Panc1 (cell line): Measurements from ENCODE around the gene SLC25A13.

Experiments used
- POLR2AphosphoS5 ChIP-seq: IDR thresholded peaks from 2 replicates; pipeline ENCODE4 v1.6.1; 2012; ENCODE audit warnings: mild to moderate bottlenecking, low read depth, low read length, moderate library complexity
- TF ChIP-seq, protein P1 (sequence below): fragments of 450-650 bp; IDR thresholded peaks from 2 replicates; pipeline ENCODE4 v1.5.1; 2017; ENCODE audit warnings: mild to moderate bottlenecking
- TF ChIP-seq, protein P2 (sequence below), 2 experiments: IDR thresholded peaks; 2 replicates each; pipeline ENCODE4 v1.6.1; 2011 to 2012; ENCODE audit warnings: low read depth in 2 of 2, control low read depth in 1 of 2, low read length in 1 of 2, mild to moderate bottlenecking in 1 of 2, moderate library complexity in 1 of 2; ENCODE audit not compliant: insufficient read depth in 1 of 2

DNA sequence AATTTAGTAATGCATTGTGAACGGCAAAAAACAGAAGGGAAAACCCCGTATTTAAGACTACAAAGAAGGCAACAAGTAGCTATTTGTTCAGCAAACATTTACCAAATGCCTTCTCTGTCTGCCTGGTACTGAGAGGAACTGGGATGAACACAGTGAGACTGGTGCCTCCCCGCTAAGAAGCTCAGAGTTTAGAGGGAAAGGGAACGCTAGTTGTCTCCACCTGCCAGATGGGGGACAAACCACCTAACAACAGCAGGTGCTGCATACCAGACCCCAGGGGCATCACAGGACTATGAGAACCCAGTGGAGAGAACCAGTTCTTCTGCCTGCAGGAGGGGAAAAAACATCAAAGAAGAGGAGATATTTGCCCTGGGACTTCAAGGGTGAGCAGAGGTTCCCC, 147.1 kb downstream of the SLC25A13 start:
- TF ChIP-seq, protein P1, sequence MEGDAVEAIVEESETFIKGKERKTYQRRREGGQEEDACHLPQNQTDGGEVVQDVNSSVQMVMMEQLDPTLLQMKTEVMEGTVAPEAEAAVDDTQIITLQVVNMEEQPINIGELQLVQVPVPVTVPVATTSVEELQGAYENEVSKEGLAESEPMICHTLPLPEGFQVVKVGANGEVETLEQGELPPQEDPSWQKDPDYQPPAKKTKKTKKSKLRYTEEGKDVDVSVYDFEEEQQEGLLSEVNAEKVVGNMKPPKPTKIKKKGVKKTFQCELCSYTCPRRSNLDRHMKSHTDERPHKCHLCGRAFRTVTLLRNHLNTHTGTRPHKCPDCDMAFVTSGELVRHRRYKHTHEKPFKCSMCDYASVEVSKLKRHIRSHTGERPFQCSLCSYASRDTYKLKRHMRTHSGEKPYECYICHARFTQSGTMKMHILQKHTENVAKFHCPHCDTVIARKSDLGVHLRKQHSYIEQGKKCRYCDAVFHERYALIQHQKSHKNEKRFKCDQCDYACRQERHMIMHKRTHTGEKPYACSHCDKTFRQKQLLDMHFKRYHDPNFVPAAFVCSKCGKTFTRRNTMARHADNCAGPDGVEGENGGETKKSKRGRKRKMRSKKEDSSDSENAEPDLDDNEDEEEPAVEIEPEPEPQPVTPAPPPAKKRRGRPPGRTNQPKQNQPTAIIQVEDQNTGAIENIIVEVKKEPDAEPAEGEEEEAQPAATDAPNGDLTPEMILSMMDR, result no peak
- TF ChIP-seq, protein P2, sequence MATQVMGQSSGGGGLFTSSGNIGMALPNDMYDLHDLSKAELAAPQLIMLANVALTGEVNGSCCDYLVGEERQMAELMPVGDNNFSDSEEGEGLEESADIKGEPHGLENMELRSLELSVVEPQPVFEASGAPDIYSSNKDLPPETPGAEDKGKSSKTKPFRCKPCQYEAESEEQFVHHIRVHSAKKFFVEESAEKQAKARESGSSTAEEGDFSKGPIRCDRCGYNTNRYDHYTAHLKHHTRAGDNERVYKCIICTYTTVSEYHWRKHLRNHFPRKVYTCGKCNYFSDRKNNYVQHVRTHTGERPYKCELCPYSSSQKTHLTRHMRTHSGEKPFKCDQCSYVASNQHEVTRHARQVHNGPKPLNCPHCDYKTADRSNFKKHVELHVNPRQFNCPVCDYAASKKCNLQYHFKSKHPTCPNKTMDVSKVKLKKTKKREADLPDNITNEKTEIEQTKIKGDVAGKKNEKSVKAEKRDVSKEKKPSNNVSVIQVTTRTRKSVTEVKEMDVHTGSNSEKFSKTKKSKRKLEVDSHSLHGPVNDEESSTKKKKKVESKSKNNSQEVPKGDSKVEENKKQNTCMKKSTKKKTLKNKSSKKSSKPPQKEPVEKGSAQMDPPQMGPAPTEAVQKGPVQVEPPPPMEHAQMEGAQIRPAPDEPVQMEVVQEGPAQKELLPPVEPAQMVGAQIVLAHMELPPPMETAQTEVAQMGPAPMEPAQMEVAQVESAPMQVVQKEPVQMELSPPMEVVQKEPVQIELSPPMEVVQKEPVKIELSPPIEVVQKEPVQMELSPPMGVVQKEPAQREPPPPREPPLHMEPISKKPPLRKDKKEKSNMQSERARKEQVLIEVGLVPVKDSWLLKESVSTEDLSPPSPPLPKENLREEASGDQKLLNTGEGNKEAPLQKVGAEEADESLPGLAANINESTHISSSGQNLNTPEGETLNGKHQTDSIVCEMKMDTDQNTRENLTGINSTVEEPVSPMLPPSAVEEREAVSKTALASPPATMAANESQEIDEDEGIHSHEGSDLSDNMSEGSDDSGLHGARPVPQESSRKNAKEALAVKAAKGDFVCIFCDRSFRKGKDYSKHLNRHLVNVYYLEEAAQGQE (IDR thresholded peaks at IDR 0.05; ENCODE audit: insufficient read depth in 1 of 2, low read depth in 2 of 2, low read length in 1 of 2), result no peak
- TF ChIP-seq POLR2AphosphoS5, result no peak
